HEK293 (cell line): ENCODE results near the gene TPST1.
"Not testable (repeated sequence)": the region's sequence is repeated elsewhere in the genome, so short reads cannot be mapped to it uniquely, and the experiment has no call there.

Experiments used
- CTCF ChIA-PET: fragments of 350-600 bp; formaldehyde crosslinking; extraction: SDS; loops from one replicate; lab custom pipeline; 2021; ENCODE audit warnings: antibody characterized with exemption; lab: Yijun Ruan, JAX
- POLR2A ChIA-PET: fragments of 300-600 bp; formaldehyde crosslinking; extraction: SDS; loops from one replicate; lab custom pipeline; 2020; ENCODE audit warnings: antibody characterized with exemption, inconsistent platforms; lab: Yijun Ruan, JAX
- H3K27ac ChIP-seq: fragments of 200-500 bp; sonication (Bioruptor generic); 2 replicates; pipeline ENCODE4 v1.5.1; 2014; ENCODE audit warnings: low read depth, low read length, control low read depth, inconsistent platforms; ENCODE audit errors: extremely low read depth
- H3K36me3 ChIP-seq, 2 experiments: fragments of 200-500 bp in 1 of 2; sonication (Bioruptor generic) in 1 of 2; 1 replicate in 1 of 2; 2 replicates in 1 of 2; pipeline ENCODE4 v1.5.1; 2014 to 2017; ENCODE audit warnings: inconsistent platforms in 2 of 2, low read length in 2 of 2; ENCODE audit not compliant: control insufficient read depth in 2 of 2, insufficient read depth in 1 of 2
- H3K4me1 ChIP-seq: fragments of 200-500 bp; sonication (Bioruptor generic); 2 replicates; pipeline ENCODE4 v1.5.1; 2014; ENCODE audit warnings: mild to moderate bottlenecking, low read length, inconsistent platforms; ENCODE audit not compliant: control insufficient read depth, insufficient read depth
- H3K4me3 ChIP-seq: 2 replicates; pipeline ENCODE4 v1.5.1; 2011; ENCODE audit warnings: low read depth, mild to moderate bottlenecking, control low read depth, low read length, moderate library complexity
- H3K9me3 ChIP-seq: fragments of 200-500 bp; sonication (Bioruptor generic); 2 replicates; pipeline ENCODE4 v1.5.1; 2014; ENCODE audit warnings: low read depth, low read length, inconsistent platforms; ENCODE audit not compliant: control insufficient read depth, insufficient read depth
- GLI4 ChIP-seq: fragments of 450-650 bp; formaldehyde crosslinking; IDR thresholded peaks from 2 replicates; pipeline ENCODE4 v1.5.1; 2016; ENCODE audit warnings: missing biosample characterization, missing genetic modification characterization
- HIC1 ChIP-seq: fragments of 450-650 bp; formaldehyde crosslinking; IDR thresholded peaks from 2 replicates; pipeline ENCODE4 v1.5.1; 2016; ENCODE audit warnings: missing biosample characterization, missing genetic modification characterization
- HOXD13 ChIP-seq: sonication (generic); formaldehyde crosslinking; IDR thresholded peaks from 2 replicates; pipeline ENCODE4 v1.8.0; 2022; ENCODE audit warnings: missing genetic modification reagents, borderline replicate concordance
- KLF7 ChIP-seq: fragments of 450-650 bp; formaldehyde crosslinking; IDR thresholded peaks from 2 replicates; pipeline ENCODE4 v1.5.1; 2016; ENCODE audit warnings: missing biosample characterization, missing genetic modification characterization, borderline replicate concordance
- PBX3 ChIP-seq: sonication (generic); formaldehyde crosslinking; IDR thresholded peaks from 2 replicates; pipeline ENCODE4 v1.8.1; 2022; ENCODE audit warnings: mild to moderate bottlenecking, moderate library complexity, missing genetic modification reagents
- SCRT2 ChIP-seq: fragments of 450-650 bp; formaldehyde crosslinking; IDR thresholded peaks from 2 replicates; pipeline ENCODE4 v1.5.1; 2016; ENCODE audit warnings: missing biosample characterization, missing genetic modification characterization
- WT1 ChIP-seq: fragments of 450-650 bp; formaldehyde crosslinking; IDR thresholded peaks from 2 replicates; pipeline ENCODE4 v1.5.1; 2016; ENCODE audit warnings: missing biosample characterization, missing genetic modification characterization
- ZBTB17 ChIP-seq: fragments of 450-650 bp; formaldehyde crosslinking; IDR thresholded peaks from 2 replicates; pipeline ENCODE4 v1.5.1; 2016; ENCODE audit warnings: missing biosample characterization, missing genetic modification characterization
- ZNF24 ChIP-seq: fragments of 450-650 bp; formaldehyde crosslinking; IDR thresholded peaks from 2 replicates; pipeline ENCODE4 v1.5.1; 2016; ENCODE audit warnings: missing biosample characterization, missing genetic modification characterization
- ZNF311 ChIP-seq: fragments of 450-650 bp; formaldehyde crosslinking; IDR thresholded peaks from 2 replicates; pipeline ENCODE4 v1.5.1; 2017; ENCODE audit warnings: missing biosample characterization, missing genetic modification characterization, borderline replicate concordance
- ZNF324 ChIP-seq: fragments of 450-650 bp; formaldehyde crosslinking; IDR thresholded peaks from 2 replicates; pipeline ENCODE4 v1.5.1; 2016; ENCODE audit warnings: missing biosample characterization, missing genetic modification characterization
- ZNF423 ChIP-seq: fragments of 450-650 bp; formaldehyde crosslinking; IDR thresholded peaks from 2 replicates; pipeline ENCODE4 v1.5.1; 2016; ENCODE audit warnings: missing biosample characterization, missing genetic modification characterization
- ZNF521 ChIP-seq: fragments of 450-650 bp; formaldehyde crosslinking; IDR thresholded peaks from 2 replicates; pipeline ENCODE4 v1.5.1; 2017; ENCODE audit warnings: missing biosample characterization, mild to moderate bottlenecking, missing genetic modification characterization
- ZNF530 ChIP-seq: fragments of 450-650 bp; formaldehyde crosslinking; IDR thresholded peaks from 2 replicates; pipeline ENCODE4 v1.5.1; 2016; ENCODE audit warnings: low read depth, missing biosample characterization, missing genetic modification characterization
- ZNF555 ChIP-seq: fragments of 450-650 bp; formaldehyde crosslinking; conservative IDR thresholded peaks from 2 replicates; pipeline ENCODE4 v1.5.1; 2017; ENCODE audit warnings: missing biosample characterization, mild to moderate bottlenecking, missing genetic modification characterization, inconsistent platforms
- ZNF560 ChIP-seq: fragments of 450-650 bp; formaldehyde crosslinking; IDR thresholded peaks from 2 replicates; pipeline ENCODE4 v1.5.1; 2017; ENCODE audit warnings: missing biosample characterization, missing genetic modification characterization, borderline replicate concordance
- ZNF785 ChIP-seq: fragments of 450-650 bp; formaldehyde crosslinking; IDR thresholded peaks from 2 replicates; pipeline ENCODE4 v1.5.1; 2016; ENCODE audit warnings: missing biosample characterization, missing genetic modification characterization
- ZNF791 ChIP-seq: fragments of 450-650 bp; formaldehyde crosslinking; IDR thresholded peaks from 2 replicates; pipeline ENCODE4 v1.5.1; 2016; ENCODE audit warnings: missing biosample characterization, missing genetic modification characterization
- TF ChIP-seq, protein P1 (sequence below): fragments of 450-650 bp; formaldehyde crosslinking; IDR thresholded peaks from 2 replicates; pipeline ENCODE4 v1.5.1; 2016; ENCODE audit warnings: missing biosample characterization, missing genetic modification characterization

The TPST1 gene

DNA sequence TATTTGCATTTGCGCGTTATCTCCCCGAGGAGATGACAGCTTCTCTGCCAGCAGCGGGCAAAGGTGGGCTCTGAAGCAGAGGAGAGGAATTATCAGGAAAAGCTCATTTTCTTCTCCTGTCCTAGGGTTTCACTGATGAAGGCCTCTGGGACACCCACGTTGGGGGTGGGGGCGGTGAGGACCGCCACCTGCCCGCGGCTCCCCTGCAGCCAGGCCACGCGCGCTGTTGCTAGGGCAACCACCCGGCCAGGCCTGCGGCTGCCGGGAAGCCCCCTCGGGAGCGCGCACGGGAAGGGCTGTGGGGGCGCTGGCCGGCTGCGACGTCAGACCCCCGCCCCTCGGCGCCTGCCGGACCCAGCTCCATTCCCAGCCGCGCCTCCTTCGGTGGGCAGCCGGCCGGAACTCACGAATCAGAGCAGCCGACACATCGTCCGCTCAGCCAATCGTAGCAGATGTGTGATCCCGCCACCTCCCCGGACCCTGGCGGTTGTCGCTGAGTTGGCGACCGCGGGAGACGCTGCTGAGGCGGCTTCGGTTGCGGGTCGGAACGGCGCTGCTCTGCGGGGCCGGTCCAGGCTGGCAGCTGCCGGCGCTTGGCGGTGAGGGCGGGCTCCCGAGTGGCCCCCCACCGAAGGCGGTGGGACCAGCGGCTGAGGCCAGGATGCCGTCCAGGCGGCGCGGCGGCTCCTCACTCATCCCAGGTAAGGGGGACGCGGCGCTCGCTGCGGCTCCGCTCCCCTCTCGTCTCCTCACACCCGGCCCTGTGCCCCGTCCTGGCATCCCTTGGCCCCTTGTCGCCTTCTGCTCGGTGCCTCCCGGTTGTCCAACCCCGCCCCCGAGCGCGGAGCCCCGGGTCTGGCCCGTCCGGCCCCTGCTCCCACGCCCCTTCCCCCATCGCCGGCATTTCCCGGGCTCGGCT, at the start of gene TPST1 (continued):
- no peak for TF ChIP-seq SCRT2 (tag by site-specific recombination)
- no peak for TF ChIP-seq ZNF555 (tag by site-specific recombination)

DNA sequence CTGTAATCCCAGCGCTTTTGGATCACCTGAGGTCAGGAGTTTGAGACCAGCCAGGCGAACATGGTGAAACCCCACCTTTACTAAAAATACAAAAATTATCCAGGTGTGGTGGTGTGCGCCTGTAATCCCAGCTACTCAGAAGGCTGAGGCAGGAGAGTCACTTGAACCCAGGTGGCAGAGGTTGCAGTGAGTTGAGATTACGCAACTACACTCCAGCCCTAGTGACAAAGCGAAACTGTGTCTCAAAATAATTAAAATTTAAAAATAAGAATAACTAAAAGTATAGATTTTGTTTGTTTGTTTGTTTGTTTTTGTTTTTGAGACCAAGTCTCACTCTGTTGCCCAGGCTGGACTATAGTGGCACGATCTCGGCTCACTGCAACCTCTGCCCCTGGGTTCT, 49.1 kb upstream of the TPST1 start:
- H3K4me1 ChIP-seq, H3K4me3 ChIP-seq, H3K27ac ChIP-seq, POLR2A ChIA-PET, CTCF ChIA-PET, H3K9me3 ChIP-seq: not testable (repeated sequence)
- peaks cover 25 to 29% of the 10 kb centered on the region in 2 experiments for H3K36me3 ChIP-seq

- Histone ChIP-seq H3K27ac (no peak overlapping the region), H3K36me3 (peaks cover 23 to 25% of the 10 kb centered on the region in 2 experiments), H3K4me3 (no peak overlapping the region), H3K9me3 (no peaks in the 10 kb centered on the region), H3K4me1 (peaks cover 2% of the 10 kb centered on the region; the same call in 1 of the 2 replicates)
- CTCF ChIA-PET, result no interaction called here
- TF ChIP-seq ZNF324, result no peak
- TF ChIP-seq, protein P1, sequence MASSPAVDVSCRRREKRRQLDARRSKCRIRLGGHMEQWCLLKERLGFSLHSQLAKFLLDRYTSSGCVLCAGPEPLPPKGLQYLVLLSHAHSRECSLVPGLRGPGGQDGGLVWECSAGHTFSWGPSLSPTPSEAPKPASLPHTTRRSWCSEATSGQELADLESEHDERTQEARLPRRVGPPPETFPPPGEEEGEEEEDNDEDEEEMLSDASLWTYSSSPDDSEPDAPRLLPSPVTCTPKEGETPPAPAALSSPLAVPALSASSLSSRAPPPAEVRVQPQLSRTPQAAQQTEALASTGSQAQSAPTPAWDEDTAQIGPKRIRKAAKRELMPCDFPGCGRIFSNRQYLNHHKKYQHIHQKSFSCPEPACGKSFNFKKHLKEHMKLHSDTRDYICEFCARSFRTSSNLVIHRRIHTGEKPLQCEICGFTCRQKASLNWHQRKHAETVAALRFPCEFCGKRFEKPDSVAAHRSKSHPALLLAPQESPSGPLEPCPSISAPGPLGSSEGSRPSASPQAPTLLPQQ, result no peak
- TF ChIP-seq ZNF530 (tag by site-specific recombination), result no peak
- no peak for TF ChIP-seq ZBTB17
- no peak for TF ChIP-seq ZNF555 (tag by site-specific recombination)
- TF ChIP-seq HOXD13, result no peak
- TF ChIP-seq ZNF791 (tag by site-specific recombination), result no peak
- no peak for TF ChIP-seq ZNF423 (tag by site-specific recombination)
- no peak for TF ChIP-seq ZNF560 (tag by site-specific recombination)
- no peak for TF ChIP-seq GLI4 (tag by site-specific recombination)
- TF ChIP-seq PBX3 (CRISPR knock-in tag), result no peak
- TF ChIP-seq KLF7 (tag by site-specific recombination), result no peak
- no peak for TF ChIP-seq ZNF24 (tag by site-specific recombination)
- no peak for TF ChIP-seq HIC1 (tag by site-specific recombination)
- TF ChIP-seq ZNF785 (tag by site-specific recombination), result no peak
- TF ChIP-seq ZNF521, result no peak
- TF ChIP-seq ZNF311 (tag by site-specific recombination), result no peak
- TF ChIP-seq WT1 (tag by site-specific recombination), result no peak
- POLR2A ChIA-PET, result no interaction called here
Measured at GRCh38 chr7:66157060-66157459, 48.1 kb upstream of the TPST1 start.
